Middle frontal gyrus (tissue), 1 donor: Measurements from ENCODE around the gene TOP2B.
A peak's percentile ranks its signal among the peaks of the same experiment; 100 is the strongest.

Source experiments
- DNase-seq: peaks from one replicate; pipeline ENCODE4 v3.0.0-alpha.2; 2015; ENCODE audit warnings: low spot score; ENCODE audit errors: extremely low spot score

Gene TOP2B

DNA sequence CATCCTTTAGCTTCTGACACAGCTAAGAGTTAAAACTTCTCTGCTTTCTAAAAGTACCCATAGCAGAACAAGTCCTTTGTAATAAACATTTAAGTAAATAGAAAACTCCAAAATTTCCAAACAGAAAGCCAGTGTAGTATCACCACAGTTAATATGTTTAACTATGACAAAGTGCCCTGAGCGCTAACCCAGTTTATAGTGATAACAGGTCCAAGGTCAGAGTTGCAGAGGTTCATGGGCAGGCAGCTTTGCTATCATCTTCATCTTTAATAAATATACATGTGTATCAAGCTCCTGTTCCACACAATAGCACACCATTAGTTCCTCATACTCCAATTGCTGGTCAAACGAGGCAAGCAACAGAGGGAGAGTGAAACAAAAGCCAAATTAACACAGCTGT lies 12.4 kb upstream of the TOP2B start:
- no peak for DNase-seq

DNA sequence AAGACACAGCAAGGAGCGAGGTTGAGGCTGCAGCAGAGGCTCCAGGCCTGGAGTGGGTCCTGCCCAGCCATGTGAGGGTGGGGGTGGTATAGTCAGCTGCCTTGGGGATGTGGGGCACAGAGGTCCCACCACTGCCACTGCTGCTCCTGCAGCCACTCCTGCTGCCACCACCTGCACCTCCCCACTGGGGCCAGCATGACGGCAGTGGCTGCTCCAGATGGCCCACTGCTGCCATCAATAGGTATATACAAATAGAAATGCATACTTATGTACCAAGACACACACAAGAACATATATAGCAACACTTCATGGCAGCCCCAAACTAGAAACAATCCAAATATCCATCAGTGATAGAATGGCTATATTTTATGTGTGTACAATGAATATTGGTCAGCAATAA lies 10.0 kb upstream of the TOP2B start:
- DNase-seq = no peak

DNA sequence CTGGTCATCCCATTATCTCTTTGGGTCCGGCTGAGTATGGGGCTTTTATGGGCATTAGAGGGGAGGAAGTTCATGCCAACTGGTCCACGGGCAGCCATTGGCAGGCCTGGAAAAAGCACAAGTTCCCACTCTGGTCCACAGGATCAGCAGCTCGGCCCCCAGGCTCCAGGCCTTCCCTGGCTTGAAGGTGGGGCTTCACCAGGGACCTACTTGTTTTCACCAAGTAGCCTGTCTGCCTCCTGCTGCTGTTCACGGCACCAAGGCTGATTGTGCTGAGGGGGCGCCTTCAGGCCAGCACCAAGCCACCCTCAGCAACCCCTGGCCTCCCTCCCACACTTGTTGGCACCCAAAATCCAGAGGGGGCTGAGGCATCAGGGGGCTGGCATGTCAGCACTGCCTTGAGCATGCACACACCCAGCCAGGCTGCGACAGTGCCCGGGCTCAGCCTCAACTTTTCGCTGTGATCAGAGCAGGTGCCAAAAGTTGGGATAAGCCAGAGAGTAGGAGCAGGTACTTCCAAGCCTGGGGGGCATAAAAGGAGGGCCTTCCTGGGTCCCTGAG lies 9.1 kb upstream of the TOP2B start:
- DNase-seq = no peak

DNA sequence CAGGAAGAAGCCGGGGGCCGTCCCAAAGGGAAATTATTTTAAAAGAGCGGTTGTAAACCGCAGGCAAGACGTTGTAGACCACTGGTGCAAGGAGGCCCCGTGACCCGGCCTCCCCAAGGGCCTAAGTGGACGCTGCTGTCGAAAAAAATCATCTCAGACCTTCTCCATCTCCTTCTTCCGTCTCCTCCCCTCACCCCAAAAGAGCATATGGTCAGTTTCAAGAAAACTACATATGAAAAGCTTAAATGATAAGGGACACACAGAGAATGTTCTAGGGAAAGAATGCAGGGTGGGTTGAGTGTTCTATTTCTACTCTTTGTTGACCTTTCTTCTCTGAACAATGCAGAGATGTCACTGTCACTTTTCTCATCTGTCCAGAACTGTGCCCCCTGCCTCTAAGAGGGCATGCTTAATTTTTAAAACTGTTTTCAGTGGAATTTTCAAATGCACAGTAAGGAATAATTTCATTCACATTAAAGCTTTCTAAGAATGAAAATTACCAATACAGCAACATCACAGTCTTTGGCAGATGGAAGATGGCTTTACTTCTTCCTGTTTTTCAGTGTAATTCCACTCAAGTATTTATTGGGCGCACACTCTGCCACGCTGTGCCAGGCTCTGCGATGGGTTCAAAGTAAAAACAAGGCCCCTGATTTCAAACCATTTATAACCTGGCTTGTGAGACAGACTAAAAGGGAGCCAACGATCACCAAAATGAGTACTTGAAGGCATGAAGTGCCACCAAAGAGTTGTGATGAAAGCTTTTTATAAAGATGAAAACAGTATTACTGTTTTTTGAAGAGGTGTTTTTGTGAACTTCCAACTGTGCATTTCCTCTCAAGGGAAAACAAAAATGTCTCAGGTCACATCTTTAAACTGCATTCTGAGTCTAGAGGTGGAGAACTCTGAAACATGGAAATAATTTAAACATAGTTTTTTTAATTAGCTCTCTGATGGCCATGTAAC lies 891 bp upstream of the TOP2B start:
- DNase-seq = no peak

DNA sequence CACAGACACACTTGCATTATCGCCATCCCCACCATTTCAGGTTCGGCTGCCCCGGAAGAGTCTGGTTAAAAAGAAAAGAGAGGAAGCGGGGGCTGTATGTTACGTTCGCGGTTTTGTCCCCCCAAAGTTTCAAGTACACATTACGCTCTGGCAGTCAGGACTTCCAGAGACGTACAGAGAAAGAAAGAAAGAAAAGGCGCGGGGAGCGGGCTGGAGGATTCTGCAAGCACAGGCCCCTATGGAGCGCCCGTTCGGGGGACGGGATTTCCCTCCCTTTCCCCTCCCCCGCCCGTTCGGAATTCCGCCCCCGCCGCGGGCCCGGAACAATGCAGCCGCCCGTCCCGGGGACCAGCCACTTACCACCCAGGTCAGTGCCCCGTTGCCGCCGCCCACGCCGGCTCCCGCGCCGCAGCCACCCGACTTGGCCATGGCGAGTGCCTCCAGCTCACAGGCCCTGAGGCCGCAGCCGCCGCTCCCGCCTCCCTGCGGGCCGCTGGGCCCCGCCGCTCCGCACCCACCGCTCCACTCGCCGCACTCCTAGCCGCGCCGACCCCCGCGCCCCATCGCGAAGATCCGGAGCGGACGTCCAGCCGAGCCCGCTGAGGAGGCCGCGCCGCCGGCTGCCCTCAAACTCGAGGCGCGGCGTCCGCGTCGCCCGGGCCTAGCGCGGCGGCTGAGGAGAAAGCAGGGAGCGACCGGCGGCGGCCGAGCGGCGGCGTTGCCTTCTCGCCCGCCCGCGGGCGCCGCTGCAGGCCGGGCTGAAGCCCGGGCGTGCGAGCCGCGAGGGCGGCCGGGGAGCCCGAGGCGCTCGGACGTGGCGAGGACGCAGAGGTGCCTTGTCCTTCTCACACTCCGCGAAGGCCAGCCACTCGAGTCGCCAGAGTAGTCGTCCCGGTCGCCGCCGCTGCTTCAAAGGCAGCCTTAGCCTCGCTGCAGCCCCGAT lies 567 bp downstream of the TOP2B start:
- DNase-seq = no peak

DNA sequence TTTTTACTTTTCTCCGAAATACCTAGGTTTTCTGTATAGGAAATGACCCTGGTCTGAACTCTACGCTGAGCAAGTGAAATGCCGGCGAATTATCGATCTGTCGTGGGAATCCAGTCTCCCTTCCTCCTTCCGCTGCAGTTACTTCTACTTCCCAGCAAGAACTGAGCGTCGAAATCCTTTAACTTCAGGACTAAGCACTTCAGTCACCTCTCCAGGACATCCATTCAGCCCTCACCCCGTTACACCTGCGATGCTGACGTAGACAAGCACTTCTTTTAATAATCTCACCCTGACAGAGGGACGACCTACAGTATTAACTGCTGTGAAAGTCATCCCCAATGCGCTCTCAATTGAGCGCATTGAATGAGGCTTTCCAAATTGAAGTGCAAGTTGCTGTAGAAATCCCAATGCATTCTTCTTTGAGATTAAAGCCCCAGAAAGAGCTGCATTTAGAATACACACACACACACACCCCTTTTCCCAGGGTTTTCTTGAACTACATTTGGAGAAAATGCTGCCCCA lies 1.3 kb downstream of the TOP2B start:
- DNase-seq = no peak

DNA sequence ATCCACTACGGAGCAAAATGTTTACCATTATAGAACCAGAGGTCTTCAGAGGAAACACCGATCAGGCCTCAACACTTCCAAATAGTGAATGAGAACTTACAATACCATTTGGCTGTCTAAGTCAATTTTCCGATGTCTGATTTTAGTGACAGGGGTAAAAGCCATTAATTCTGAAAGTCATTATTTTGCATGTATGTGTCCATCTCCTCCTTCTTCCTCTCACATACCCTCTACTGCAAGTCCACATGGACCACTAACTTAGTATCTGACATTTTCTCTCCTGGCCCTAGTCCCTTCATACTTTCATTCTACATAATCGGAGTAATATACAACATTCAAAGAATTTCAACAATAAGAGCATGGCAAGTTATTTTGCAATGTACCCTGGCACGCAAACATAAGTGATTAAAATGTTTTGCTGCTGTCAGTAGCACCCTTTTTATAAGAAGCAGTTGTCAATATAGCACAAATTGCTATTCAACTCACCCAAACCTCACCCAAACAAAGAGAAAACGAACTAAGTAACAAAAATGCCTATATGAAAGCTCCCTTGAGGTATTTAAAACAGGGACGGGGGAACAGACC lies 1.9 kb downstream of the TOP2B start:
- no peak for DNase-seq

DNA sequence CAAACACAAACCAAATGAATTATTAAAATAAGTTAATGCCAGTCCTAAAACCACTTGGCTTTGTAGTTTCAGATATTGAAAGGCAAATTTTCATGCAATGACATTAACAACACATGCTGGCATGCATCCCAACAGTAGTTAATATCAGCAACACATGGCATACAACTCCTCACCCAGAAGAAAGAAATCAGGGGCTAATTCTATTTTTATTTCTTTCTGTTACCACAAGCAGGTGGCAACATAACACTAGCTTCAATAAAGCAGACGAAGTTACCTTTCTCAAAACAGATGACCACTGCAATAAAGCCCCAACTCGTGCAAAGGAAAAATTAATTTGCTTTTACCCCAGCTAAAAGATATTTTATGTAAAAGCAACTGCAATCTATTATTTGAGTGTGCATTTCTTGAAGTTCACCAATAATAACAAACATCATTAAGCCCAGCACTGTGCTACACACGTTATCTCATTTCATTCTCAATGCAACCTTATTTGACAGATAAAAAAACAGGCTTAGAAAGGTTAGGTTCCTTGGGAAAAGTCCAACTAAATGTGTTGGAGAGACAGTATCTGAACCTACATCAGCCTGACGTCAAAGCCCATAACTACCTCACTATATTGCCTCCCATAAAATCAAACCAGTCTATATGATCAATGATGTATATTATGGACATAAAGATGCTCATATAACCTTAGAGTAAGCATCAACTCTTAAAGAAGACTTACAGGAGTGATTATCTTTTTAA lies 2.8 kb downstream of the TOP2B start:
- DNase-seq = no peak

DNA sequence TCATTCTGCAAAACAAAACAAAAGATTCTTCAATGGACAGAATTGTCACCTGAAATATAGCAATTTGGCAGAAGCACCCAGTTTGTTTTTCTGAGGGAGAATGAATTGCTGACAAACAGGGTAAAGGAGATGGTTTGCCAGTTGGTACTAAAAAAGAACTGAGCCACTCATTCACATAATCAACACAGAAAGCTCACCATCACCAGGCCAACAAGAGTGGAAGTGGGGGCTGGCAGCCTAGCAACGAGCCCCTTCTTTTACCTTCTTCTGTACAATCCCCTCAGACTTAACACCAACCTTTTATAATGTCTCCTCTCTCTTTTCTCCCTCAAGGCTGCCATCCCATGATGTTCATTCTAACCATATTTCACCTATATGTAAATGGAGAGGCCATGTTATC lies 5.9 kb downstream of the TOP2B start:
- no peak for DNase-seq

DNA sequence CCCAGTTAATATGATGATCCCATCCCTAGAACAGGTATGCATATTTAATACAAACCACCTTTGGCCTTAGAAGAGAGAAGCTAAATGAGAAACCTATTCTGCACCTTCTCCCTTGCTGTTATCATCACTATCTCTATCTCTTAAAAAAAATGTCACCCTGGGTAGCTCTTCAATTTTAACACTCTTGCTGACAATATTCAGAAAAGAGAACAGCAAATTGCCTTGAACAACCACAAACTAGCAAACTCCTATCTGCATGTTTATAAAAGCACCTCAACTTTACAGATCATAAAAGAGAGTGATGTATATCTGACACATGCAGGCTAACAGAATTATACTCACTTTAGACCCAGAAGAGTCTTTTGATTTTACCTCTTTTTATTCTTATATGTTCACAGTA lies 7.4 kb downstream of the TOP2B start:
- no peak for DNase-seq

DNA sequence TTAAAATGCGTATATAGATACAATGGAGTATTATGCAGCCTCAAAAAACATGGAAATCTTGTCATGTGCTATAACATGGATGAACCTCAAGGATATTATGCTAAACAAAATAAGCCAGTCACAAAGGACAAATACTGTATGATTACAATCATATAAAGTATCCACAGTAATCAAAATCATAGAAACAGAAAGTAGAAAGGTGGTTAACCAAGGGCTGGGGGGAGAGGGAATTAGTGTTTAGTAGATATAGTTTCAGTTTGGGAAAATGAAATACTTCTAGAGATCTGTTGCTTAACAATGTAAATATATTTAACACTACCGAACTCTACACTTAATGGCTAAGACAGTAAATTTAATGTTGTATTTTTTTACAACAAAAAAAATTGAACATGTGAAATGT lies 9.0 kb downstream of the TOP2B start:
- no peak for DNase-seq

DNA sequence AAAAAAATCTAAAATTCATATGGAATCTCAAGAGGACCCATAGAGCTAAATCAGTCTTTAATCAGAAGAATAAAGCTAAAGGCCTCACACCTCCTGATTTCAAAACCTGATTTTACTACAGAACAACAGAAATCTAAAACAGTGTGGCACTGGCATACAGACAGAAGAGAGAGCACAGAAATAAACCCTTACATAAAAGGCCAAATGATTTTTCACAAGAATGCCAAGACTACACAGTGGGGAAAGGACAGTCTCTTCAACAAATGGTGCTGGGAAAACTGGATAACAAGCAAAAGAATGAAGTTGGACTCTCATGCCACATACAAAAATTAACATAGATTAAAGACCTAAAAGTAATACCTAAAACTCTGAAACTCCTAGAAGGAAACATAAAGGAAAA lies 10.1 kb downstream of the TOP2B start:
- DNase-seq = no peak

DNA sequence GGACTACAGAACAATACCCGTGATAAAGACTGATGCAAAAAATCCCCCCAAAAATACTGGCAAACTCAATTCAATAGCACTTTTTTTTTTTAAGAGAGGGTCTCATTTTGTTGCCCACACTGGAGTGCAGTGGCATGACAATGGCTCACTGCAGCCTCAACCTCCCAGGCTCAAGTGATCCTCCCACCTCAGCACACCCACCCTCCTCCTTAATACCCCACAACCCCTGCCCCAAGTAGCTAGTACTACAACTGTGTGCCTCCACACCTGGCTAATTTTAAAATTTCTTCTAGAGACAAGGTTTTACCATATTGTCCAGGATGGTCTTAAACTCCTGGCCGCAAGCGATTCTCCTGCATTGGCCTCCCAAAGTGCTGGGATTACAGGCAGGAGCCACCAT lies 11.4 kb downstream of the TOP2B start:
- DNase-seq = no peak

DNA sequence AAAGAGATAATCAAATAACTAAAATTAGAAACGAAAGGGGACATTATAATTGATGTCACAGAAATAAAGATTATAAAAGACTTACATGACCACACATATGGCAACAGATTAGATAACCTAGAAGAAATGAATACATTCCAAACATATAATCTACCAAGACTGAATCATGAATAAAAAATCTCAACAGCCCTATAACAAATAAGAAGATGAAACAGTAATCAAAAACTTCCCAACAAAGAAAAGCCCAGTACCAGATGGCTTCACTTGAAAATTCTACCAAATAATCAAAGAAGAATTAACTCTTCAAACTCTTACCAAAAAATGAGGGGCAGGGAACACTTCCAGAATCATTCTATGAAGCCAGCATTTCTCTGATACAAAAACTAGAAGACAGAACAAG lies 11.8 kb downstream of the TOP2B start:
- DNase-seq = no peak

DNA sequence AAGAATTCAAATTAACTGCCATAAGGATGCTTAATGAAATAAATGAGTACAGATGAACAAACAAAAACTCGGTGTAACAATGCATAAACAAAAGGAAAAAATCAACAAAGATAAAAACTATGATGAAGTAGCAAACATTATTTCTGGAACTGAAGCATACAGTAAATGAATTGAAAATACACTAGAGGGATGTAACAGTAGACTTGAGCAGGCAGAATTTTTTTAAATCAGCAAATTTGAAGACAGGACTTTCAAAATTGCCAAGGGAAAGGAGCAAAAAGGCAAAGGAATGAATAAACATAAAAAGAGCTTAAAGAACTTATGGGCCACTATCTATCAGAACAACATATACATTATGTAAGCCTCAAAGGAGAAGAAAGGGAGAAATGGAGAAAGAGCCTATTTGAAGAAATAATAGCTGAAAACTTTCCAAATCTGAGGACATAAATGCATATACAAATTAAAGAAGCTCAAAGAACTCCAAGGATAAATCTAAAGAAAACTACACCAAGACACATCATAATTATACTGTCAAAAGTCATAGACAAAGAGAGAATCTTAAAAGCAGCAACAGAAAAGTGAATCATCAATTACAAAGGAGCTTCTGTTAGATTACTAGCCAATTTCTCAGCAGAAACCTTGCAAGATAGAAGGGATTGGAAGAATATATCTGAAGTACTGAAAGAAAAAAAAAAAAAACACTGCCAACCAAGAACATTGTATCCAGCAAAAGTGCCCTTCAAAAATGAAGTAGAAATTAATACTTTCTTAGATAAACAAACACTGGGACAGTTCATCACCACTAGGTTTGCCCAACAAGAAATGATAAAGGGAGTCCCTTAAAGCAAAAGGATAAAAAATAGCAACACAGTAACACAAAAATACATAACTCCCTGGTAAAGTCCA lies 15.5 kb downstream of the TOP2B start:
- DNase-seq = no peak

DNA sequence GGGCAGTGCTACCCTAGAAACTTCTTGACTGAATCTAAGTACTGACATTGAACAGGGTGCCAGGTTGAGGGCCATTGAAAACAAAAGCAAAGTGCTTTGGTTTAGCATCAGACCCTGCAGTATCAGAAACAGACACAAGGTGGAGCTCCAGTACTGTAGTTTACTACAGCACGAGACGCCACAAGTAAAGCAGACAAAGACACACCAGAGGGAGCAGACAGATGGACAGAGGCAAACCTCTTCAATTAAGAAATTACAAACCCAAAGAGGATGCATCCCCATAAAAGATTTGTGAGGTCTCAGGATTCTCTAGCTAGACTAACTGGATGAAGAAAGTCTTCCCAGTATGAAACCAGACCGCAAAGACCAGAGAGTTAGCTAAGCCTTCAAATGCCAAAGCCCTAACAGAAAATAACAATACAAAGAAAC lies 16.6 kb downstream of the TOP2B start:
- peak; percentile 44 for DNase-seq

DNA sequence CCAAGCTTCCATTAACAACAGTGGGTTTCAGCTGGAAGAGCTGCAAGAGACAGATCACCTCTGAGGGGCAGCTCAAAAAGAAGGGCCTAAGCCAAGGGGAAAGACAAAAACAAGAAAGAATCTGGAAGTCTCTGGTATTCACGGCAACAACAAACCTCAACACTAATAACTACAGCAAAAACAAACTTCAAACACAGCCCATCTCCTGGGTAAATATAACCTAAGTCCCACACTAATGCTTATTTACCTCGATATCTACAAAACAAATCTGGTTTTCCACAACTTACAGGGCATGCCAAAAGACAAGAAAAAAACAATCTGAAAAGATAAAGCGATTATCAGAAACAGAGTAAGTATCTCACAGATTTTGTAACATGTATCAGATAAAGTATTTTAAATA lies 29.7 kb downstream of the TOP2B start:
- no peak for DNase-seq

DNA sequence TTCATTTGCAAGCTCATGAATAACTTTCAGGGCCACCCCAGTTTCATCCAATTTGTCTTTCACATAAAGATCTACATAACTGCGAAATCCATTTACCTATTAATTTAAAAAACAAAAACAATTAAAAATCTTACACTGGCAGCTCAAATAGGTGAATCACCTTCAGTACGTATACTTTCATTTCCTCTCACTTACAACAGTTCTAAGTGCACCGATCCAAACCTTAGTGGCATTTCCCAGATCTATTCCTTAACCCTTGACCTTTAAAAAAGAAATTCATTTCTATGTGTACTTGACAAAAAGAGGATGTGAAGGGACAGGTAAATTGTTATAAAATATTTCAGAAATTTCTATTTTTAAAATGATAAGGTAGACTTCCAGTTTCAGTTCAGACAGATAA lies 30.8 kb downstream of the TOP2B start:
- DNase-seq = no peak

DNA sequence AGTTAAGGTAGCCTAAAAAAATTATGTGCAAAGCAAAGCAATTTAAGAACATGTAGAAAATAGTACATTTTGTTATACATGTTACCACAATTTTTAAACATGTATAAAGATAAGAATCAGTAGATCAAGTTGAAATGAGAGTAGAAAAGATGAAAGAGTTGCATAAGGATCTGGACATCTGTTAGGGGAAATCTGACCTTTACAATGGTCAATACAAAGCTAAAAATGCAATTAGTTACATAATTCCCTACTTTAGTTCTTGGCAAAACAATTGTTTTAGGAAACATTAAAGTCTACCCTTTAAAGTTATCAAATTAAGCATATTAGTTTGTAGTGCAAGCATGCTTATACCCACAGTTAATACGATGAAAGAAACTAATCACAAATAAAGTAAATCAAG lies 32.7 kb downstream of the TOP2B start:
- no peak for DNase-seq

DNA sequence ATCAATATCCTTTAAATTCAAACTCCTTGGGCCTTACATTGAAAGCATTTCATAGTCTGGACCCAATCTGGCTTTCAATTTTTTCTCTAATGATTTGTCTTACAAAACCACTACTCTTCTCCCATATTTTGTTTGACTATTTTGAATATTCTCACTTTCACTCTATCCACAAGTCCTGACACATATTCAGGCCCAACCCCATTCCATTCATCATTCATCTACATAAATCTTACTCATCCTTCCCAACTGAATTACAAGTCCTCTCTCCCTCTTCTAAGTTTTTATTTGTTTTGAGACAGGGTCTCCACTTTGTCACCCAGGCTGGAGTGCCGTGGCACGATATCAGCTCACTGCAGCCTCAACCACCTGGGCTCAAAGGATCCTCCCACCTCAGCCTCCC lies 43.6 kb downstream of the TOP2B start:
- no peak for DNase-seq
